ENCODE measurements around the gene ROR2. TPM values are rescaled to one million over a fixed set of nuclear protein-coding genes. Genes with fewer than 3 reads are reported as not detected.
A peak's percentile ranks its signal among the peaks of the same experiment; 100 is the strongest.

The ROR2 gene
- total and polyA plus RNA-seq, 11 donors: 0.18 to 9.0 (median 0.49) TPM

GRCh38 chr9:91897201-91897600 lies 52.8 kb downstream of the ROR2 start:
- intact Hi-C loops (cut with DNase I): no loop called here
- peak overlapping the region in 3 of 12 donors; percentile 20 to 81 (median 51) for H3K27ac ChIP-seq
- no peak for TF ChIP-seq CTCF (IDR thresholded peaks at IDR 0.05)
- TF ChIP-seq POLR2A (IDR thresholded peaks at IDR 0.05): no peak
- no peak for DNase-seq
- no peaks in the 10 kb centered on the region for H3K9me3 ChIP-seq
- no peak for ATAC-seq
- 0 to 12% (median 7%) methylated on average over 1 of the region's 1 CpG for WGBS, 4 donors
- peaks cover 0 to 39% (median 11%) of the 10 kb centered on the region in 12 donors for H3K4me1 ChIP-seq
- peaks cover 0 to 3% (median 0%) of the 10 kb centered on the region in 9 donors for H3K27me3 ChIP-seq
- no peaks in the 10 kb centered on the region for H3K36me3 ChIP-seq
- H3K4me3 ChIP-seq: peak overlapping the region in 2 of 12 donors; percentile 4 to 13

- Histone ChIP-seq H3K4me3 (peak overlapping the region in 2 of 12 donors; percentile 4 to 13), H3K27ac (peak overlapping the region in 3 of 12 donors; percentile 20 to 81 (median 51)), H3K27me3 (peaks cover 0 to 3% (median 0%) of the 10 kb centered on the region in 9 donors), H3K4me1 (peaks cover 0 to 38% (median 11%) of the 10 kb centered on the region in 12 donors), H3K9me3 (no peaks in the 10 kb centered on the region), H3K36me3 (no peaks in the 10 kb centered on the region)
- TF ChIP-seq CTCF (IDR thresholded peaks at IDR 0.05) (no peak), POLR2A (IDR thresholded peaks at IDR 0.05) (no peak)
- peak in 3 of 4 donors; percentile 60 to 84 (median 63) for ATAC-seq
- 13 to 25% (median 17%) methylated on average over 11 of the region's 11 CpGs for WGBS, 4 donors
- peak in 2 of 5 donors; percentile 42 to 47 for DNase-seq
- intact Hi-C loops (cut with DNase I): no loop called here
These were observed 53.4 kb downstream of the ROR2 start for GRCh38 chr9:91896513-91897121.

- no peak overlapping the region for H3K4me3 ChIP-seq
- no peaks in the 10 kb centered on the region for H3K9me3 ChIP-seq
- intact Hi-C loops (cut with DNase I): no loop called here
- TF ChIP-seq POLR2A (IDR thresholded peaks at IDR 0.05): no peak
- no peak for TF ChIP-seq CTCF (IDR thresholded peaks at IDR 0.05)
- 74 to 86% (median 79%) methylated on average over 7 of the region's 7 CpGs for WGBS, 4 donors
- ATAC-seq: peak in 1 of 4 donors; percentile 56
- H3K4me1 ChIP-seq: peaks cover 0 to 37% (median 11%) of the 10 kb centered on the region in 12 donors
- no peak for DNase-seq
- no peaks in the 10 kb centered on the region for H3K36me3 ChIP-seq
- H3K27me3 ChIP-seq: peaks cover 0 to 3% (median 0%) of the 10 kb centered on the region in 9 donors
- peak overlapping the region in 3 of 12 donors; percentile 20 to 81 (median 51) for H3K27ac ChIP-seq
These were observed 53.9 kb downstream of the ROR2 start for GRCh38 chr9:91896097-91896496.

- H3K27ac ChIP-seq: peak overlapping the region in 1 of 12 donors; percentile 30
- H3K4me3 ChIP-seq: no peak overlapping the region
- no peaks in the 10 kb centered on the region for H3K9me3 ChIP-seq
- peaks cover 0 to 3% (median 0%) of the 10 kb centered on the region in 9 donors for H3K27me3 ChIP-seq
- no peak for ATAC-seq
- 15 to 50% (median 44%) methylated on average over 1 of the region's 1 CpG for WGBS, 4 donors
- peaks cover 0 to 28% (median 6%) of the 10 kb centered on the region in 12 donors for H3K4me1 ChIP-seq
- TF ChIP-seq CTCF (IDR thresholded peaks at IDR 0.05): no peak
- no peak for TF ChIP-seq POLR2A (IDR thresholded peaks at IDR 0.05)
- H3K36me3 ChIP-seq: no peaks in the 10 kb centered on the region
- intact Hi-C loops (cut with DNase I): no loop called here
- no peak for DNase-seq
These were observed 55.5 kb downstream of the ROR2 start for GRCh38 chr9:91894536-91894935.

Data from heart left ventricle (tissue), 16 donors.